CD4-positive, alpha-beta T cell treated with Interferon gamma for 1 hour (primary cell): ENCODE data around the gene WBP1L.
"Not testable (repeated sequence)": the region's sequence is repeated elsewhere in the genome, so short reads cannot be mapped to it uniquely, and the experiment has no call there.

Source experiments
- DNase-seq: peaks from one replicate; pipeline ENCODE4 v3.0.0-alpha.2; 2020

The WBP1L gene

GRCh38 chr10:102726274-102726673, 17.5 kb upstream of the WBP1L start:
- no peak for DNase-seq

- no peak for DNase-seq
These were observed 16.5 kb upstream of the WBP1L start for GRCh38 chr10:102727037-102727818.

DNA sequence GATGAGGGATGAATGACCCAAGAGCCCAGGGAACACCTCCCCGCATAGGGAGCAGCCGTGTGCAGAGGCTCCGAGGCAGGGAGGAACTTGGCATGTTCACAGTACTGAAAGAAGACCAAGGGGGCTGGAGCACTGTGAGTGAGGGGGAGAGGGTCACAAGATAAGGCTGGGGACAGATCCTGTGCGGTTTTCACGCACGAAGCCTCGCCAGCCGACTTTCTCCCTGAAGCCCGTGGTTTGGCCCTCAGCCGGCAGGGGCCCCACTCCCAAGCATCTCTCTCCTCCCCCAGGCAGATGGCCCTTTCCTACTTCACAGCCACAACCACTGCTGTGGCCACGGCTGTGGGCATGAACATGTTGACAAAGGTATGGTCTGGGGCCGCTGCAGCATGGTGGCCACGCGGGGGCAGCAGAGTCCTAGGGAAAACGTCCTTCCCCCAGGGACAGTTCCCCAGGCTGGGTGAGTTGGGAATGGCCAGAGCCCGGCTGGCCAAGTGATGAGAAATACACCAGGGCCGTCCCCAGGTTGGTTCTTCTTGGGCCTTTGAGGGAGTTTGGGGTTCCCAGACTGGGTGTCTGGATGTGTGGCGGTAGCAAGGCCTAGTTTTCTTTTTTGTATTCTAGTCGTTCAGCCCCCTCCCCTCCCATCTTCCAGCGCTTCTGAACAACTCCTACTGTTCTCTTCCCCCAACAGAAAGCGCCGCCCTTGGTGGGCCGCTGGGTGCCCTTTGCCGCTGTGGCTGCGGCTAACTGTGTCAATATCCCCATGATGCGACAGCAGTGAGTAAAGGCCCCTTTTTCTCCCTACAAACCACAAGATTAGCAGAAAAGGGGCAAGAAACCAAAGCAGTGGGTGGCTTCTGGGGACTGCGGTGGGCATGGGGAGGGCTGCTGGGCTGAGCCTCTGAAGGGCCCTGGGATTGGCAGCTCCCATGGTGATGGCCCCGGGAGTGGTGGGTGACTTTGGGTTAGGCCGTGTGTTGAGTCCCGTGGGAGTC, 14.4 kb upstream of the WBP1L start:
- DNase-seq: peak; percentile 56

- DNase-seq: no peak
These were observed 12.4 kb upstream of the WBP1L start for GRCh38 chr10:102731222-102731800.

DNA sequence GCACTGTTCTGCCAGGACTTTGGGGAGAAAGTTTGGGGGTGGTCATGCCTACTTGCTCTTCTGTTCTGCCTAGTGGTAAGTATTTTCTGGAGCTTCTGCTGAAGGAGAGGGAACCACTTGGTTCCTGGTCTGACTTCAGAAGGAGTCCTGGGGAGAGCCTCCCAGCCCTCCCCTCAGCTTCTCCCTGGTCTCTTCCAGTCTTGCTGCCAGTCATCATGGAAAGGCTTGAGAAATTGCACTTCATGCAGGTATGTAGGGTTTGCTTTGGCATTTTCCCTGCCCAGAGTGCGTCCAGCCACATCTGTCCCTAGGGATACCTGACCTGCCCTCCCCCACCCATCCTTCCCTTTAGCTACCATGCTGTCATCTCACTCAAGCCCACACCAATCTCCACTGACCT, 11.1 kb upstream of the WBP1L start:
- no peak for DNase-seq

DNA sequence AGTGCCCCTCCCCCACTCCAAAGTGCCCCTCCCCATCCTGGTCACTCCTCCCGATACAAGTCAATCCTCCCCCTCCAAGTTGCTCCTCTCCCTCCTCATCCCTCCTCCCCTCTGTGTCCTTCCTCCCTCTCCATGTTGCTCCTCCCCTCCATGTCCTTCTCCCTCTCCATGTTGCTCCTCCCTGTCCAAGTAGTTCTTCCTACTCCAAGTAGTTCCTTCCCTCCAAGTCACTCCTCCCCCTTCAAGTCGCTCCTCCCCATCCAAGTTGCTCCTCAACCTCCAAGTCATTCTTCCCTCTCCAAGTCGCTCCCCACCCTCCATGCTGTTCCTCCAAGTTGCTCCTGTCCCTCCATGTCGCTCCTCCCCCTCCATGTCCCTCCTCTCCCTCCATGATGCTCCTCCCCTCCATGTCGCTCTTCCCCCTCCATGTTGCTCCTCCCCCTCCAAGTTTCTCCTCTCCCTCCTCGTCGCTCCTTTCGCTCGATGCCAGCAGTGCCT, 8.6 kb upstream of the WBP1L start:
- DNase-seq: no peak

- DNase-seq: no peak
These were observed 5.0 kb upstream of the WBP1L start for GRCh38 chr10:102738692-102739121.

DNA sequence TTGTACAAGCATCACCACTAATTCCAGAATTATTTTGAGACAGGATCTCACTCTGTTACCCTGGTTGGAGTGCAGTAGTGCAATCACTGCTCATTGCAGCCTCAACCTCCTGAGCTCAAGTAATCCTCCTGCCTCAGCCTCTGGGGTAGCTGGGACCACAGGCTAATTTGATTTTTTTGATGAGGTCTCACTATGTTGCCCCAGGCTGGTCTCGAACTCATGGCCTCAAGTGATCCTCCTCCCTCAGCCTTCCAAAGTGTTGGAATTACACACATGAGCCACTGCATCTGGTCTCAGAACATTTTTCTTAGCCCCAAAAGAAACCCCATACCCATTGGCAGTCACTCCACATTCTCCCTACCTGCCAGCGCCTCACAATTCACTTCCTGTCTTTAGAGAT, 3.5 kb upstream of the WBP1L start:
- no peak for DNase-seq

GRCh38 chr10:102741726-102742237, 2.0 kb upstream of the WBP1L start:
- no peak for DNase-seq

DNA sequence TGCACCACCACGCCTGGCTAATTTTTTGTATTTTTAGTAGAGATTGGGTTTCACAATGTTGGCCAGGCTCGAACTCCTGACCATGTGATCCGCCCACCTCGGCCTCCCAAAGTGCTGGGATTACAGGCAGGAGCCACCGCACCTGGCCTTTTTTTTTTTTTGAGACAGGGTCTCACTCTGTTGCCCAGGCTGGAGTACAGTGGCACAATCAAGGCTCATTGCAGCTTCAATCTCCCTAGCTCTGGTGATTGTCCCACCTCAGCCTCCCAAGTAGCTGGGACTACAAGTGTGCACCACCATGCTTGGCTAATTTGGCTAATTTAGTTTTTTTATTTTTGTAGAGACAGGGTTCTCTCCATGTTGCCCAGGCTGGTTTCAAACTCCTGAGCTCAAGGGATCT, 1.4 kb upstream of the WBP1L start:
- DNase-seq: not testable (repeated sequence)

- no peak for DNase-seq
These were observed 615 bp upstream of the WBP1L start for GRCh38 chr10:102743078-102743587.

DNA sequence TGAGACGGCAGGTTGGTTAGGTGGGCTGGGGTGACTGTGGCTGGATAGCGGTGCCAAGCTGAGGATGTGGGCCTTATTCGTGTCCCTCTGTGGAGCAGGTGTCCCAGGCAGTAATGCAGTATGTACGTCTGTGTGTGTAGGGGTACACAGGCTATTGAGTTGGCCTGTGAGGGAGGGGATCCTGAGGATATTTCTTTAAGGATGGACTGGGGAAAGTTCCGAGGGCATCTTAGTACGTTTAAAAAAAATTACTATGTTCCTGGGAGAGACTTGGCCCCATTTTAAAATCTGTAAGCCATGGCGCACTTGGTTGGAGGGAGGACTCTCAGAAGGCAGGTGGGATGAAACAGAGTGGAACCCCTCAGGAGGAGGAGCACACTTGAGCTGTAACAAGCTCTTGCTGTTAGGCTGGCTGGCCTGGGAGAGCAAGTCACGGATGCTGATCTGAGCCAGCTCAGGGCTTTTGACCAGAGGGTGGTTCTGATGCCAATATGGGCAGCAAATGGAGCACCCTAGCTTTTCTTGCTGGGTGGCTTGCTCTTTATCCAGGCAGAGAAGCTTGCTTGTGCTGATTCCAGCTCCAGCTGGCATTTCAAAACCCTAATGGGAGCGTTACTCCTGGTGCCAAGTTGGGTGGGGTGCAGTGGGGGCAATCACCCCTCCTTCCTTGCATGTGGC, 765 bp downstream of the WBP1L start:
- no peak for DNase-seq

DNA sequence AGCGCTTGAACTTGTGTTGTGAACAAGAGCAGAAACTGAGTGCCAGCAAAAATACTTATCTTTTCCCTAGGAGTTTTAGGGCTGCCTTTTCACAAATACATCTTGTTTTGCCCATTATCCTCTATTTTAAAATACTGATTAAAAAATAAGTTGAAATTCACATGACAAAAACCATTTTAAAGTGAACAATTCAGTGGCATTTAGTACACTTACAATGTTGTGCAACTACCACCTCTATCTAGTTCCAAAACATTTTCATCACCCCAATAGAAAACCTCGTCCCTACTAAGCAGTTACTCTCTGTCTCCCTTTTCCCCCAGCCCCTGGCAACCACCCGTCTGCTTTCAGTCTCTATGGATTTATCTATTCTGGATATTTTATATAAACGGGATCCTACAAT, 1.4 kb downstream of the WBP1L start:
- no peak for DNase-seq

DNA sequence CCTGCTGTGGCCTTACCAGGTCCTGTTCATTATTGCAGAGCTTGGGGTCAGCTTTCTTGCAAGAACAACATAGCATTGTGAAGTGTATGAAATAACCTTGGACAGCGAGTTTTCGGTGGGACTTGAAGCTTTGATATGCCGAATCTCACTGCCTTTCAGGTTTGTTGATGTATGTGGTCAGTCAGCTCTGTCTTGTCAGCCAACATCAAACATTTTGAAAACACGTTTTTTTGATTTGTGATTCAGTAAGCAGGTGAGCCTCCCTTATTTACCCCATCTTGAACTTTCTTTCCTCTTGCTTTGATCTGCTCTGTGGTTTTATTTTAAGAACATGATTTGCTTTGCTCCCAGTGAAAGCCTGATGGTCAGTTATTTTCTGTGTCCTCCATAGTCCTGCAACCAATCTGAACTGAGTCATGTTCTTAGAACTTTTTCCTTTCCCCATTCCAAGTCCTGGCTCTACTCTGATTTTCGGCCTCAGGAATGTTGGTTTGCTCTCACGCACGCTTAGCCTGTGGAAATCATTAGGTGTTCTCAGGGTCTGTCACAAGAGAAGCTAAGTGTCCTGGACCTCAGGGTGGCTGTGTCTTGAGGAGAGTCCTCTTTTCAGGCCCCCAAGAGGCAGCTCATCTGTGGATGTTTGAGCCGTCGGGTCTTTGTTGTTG, 8.7 kb downstream of the WBP1L start:
- no peak for DNase-seq

DNA sequence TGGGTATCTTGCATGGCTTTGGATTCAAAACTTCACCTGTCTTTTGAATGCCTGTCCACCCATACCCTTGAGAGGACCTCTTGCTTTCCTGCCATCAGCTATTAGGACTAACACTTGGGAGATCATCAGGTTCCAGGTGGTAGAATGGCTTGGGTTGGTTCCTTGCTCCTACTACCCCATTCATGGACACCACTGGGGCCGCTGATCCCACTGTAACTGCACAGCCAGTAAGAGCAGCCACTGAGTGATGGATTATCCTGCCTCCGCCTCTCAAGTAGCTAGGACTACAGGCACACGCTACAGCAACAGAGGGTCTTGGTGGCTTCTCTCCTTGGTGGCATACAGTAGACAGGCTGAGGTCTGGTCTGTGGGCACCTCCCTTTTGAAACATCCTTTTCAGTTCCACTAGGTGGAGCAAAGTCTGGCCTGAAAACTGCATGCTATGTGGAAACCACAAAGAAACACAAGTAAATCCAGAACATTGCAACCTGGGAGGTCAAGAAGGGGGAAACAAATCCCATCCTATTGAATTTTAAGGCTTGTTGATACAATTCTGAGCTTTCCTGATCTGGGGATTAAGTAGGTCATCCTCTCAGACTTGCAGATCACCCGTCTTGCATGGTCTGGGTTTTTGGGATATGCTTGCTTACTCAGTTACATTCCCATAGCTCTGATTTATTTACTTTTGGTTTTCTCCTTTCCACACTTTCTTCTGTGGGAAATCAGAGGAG, 9.4 kb downstream of the WBP1L start:
- DNase-seq: no peak

DNA sequence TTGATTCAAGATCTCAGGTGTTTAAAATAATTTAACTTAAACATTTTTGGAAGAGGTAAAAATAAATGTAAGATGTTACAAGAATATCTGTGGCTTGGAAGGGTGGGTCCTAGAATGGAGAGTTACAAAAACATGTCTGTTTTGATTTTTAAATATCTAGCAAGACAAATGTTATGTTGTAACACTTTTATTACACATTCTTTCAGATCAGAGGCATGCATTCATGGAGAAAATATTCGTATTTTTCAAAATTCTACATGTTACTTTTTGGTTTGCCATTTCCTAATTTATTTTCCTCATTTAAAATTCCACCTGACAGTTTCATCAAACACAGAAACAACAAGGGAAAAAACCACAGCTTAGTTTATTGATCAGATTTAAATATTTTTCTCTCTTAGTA, 10.0 kb downstream of the WBP1L start:
- no peak for DNase-seq

GRCh38 chr10:102757323-102757722, 13.6 kb downstream of the WBP1L start:
- DNase-seq: no peak

GRCh38 chr10:102758240-102758932, 14.6 kb downstream of the WBP1L start:
- no peak for DNase-seq

GRCh38 chr10:102758933-102759262, 15.2 kb downstream of the WBP1L start:
- not testable (repeated sequence) for DNase-seq

DNA sequence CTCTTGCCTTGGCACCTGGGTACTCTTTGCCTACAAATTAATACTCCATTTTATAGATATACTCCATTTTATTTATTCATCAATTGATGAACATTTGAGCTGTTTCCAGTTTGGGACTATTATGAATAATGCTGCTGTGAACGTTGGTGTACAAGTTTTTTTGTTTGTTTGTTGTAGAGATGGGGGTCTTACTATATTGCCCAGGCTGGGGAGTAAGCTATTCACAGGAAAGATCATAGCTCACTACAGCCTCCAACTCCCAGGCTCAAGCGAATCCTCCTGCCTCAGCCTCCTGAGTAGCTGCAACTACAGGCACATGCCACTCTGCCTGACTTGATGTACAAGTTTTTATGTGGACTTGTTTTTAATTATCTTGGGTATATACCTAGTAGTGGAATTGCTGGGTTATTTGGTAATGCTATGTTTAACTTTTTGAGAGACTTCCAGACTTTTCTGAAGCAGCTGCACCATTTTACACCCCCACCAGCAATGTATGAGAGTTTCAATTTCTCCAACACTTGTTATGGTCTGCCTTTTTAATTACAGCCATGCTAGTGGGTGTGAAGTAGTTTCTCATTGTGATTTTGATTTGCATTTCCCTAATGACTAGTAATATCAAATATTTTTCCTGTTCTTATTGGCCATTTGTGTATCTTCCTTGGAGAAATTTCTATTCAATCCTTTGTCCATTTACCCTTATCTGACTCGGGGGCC, 15.9 kb downstream of the WBP1L start:
- DNase-seq: no peak
